ENCODE data around the gene ELP2.

DNA sequence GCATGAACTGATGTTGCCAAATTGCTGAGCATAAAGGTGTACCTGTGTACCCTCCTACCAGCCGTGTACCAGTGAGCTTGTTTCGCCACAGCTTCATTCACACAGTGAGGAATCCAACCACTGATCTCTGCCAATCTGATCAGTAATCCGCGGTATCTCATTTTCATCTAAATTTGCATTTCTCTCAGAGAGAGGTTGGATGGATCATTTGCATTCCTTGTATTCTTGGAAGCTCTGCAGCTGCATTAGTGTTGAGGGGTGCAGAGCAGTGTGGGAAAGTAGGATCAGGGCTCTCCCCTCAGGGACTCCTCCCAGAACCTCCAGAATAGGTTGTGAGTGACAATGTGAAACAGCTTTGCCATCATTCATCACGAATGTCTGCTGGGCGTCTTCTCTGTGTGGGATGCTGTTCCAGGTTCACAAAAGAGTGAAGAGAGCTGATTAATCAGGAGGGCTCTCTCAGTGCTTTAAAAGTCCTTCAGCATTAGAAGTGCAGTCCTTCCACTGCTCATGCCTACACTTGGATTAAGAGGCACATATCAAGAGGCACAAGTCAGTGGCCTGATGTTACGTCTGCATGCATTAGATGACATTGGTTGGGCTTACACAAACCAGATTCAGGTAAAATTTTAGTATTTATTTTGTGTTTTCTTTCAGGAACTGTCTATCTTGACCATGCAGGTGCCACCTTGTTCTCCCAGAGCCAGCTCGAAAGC is 65.1 kb downstream of the ELP2 start:
- TF ChIP-seq, protein P1, sequence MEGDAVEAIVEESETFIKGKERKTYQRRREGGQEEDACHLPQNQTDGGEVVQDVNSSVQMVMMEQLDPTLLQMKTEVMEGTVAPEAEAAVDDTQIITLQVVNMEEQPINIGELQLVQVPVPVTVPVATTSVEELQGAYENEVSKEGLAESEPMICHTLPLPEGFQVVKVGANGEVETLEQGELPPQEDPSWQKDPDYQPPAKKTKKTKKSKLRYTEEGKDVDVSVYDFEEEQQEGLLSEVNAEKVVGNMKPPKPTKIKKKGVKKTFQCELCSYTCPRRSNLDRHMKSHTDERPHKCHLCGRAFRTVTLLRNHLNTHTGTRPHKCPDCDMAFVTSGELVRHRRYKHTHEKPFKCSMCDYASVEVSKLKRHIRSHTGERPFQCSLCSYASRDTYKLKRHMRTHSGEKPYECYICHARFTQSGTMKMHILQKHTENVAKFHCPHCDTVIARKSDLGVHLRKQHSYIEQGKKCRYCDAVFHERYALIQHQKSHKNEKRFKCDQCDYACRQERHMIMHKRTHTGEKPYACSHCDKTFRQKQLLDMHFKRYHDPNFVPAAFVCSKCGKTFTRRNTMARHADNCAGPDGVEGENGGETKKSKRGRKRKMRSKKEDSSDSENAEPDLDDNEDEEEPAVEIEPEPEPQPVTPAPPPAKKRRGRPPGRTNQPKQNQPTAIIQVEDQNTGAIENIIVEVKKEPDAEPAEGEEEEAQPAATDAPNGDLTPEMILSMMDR (conservative IDR thresholded peaks at IDR 0.05; ENCODE audit: low read depth, low read length), result no peak
- TF ChIP-seq EZH2 (IDR thresholded peaks at IDR 0.05; ENCODE audit: low read length, unreplicated experiment) (no peak), EZH2phosphoT487 (IDR thresholded peaks at IDR 0.05; ENCODE audit: borderline replicate concordance, low read length) (no peak)
